Activated naive CD8-positive, alpha-beta T cell treated with anti-CD3 and anti-CD28 coated beads for 36 hours (primary cell): ENCODE data around the gene POLR1B. TPM values are rescaled to one million over a fixed set of nuclear protein-coding genes. Genes with fewer than 3 reads are reported as not detected.
"Not testable (repeated sequence)": the region's sequence is repeated elsewhere in the genome, so short reads cannot be mapped to it uniquely, and the experiment has no call there.

Experiments
- DNase-seq: peaks from one replicate; pipeline ENCODE4 v3.0.0; 2021
- H3K27ac Mint-ChIP-seq: one replicate; pipeline ENCODE4 v1.8.0; 2022; ENCODE audit warnings: mild to moderate bottlenecking, moderate library complexity, mixed read lengths
- H3K27me3 Mint-ChIP-seq: one replicate; pipeline ENCODE4 v1.8.0; 2022; ENCODE audit warnings: mild to moderate bottlenecking, mixed read lengths
- H3K36me3 Mint-ChIP-seq: one replicate; pipeline ENCODE4 v1.8.0; 2021; ENCODE audit warnings: mild to moderate bottlenecking, mixed read lengths
- H3K4me1 Mint-ChIP-seq: one replicate; pipeline ENCODE4 v1.8.0; 2021; ENCODE audit warnings: mixed read lengths
- H3K4me3 Mint-ChIP-seq: one replicate; pipeline ENCODE4 v1.8.0; 2022; ENCODE audit warnings: mild to moderate bottlenecking, moderate library complexity, mixed read lengths
- H3K9me3 Mint-ChIP-seq: one replicate; pipeline ENCODE4 v1.8.0; 2022; ENCODE audit warnings: mixed read lengths
- total RNA-seq, 2 experiments: library from RNA; stranded (reverse); gene quantifications; one replicate each; pipeline ENCODE4 v1.2.3, GENCODE V29; 2021

POLR1B gene
- total RNA-seq, 2 experiments from 2014 or later: 71.2 to 80.8 TPM

- no peaks in the 10 kb centered on the region for H3K27me3 Mint-ChIP-seq
- H3K4me1 Mint-ChIP-seq: no peaks in the 10 kb centered on the region
- H3K9me3 Mint-ChIP-seq: no peaks in the 10 kb centered on the region
- H3K27ac Mint-ChIP-seq: no peak overlapping the region
- peaks cover 34% of the 10 kb centered on the region for H3K36me3 Mint-ChIP-seq
- H3K4me3 Mint-ChIP-seq: no peak overlapping the region
- no peak for DNase-seq
Measured at GRCh38 chr2:112529757-112530156, 12.5 kb upstream of the POLR1B start.

- Mint-ChIP-seq H3K4me3 (no peak overlapping the region), H3K4me1 (no peaks in the 10 kb centered on the region), H3K9me3 (no peaks in the 10 kb centered on the region), H3K36me3 (peaks cover 31% of the 10 kb centered on the region), H3K27ac (no peak overlapping the region), H3K27me3 (no peaks in the 10 kb centered on the region)
- DNase-seq: no peak
Measured at GRCh38 chr2:112530728-112531127, 11.5 kb upstream of the POLR1B start.

- DNase-seq: no peak
- H3K4me1 Mint-ChIP-seq: no peaks in the 10 kb centered on the region
- peaks cover 17% of the 10 kb centered on the region for H3K36me3 Mint-ChIP-seq
- H3K27me3 Mint-ChIP-seq: no peaks in the 10 kb centered on the region
- no peaks in the 10 kb centered on the region for H3K9me3 Mint-ChIP-seq
- H3K27ac Mint-ChIP-seq: no peak overlapping the region
- no peak overlapping the region for H3K4me3 Mint-ChIP-seq
Measured at GRCh38 chr2:112534826-112535225, 7.4 kb upstream of the POLR1B start.

- not testable (repeated sequence) for DNase-seq, H3K27me3 Mint-ChIP-seq, H3K4me1 Mint-ChIP-seq, H3K9me3 Mint-ChIP-seq, H3K27ac Mint-ChIP-seq, H3K4me3 Mint-ChIP-seq
- peaks cover 16% of the 10 kb centered on the region for H3K36me3 Mint-ChIP-seq
Measured at GRCh38 chr2:112536665-112537064, 5.6 kb upstream of the POLR1B start.

- DNase-seq: no peak
- Mint-ChIP-seq H3K27me3 (no peaks in the 10 kb centered on the region), H3K9me3 (no peaks in the 10 kb centered on the region), H3K27ac (no peak overlapping the region), H3K4me3 (no peak overlapping the region), H3K4me1 (peaks cover 6% of the 10 kb centered on the region), H3K36me3 (peaks cover 7% of the 10 kb centered on the region)
Measured at GRCh38 chr2:112539306-112539705, 3.0 kb upstream of the POLR1B start.

- Mint-ChIP-seq H3K27ac (no peak overlapping the region), H3K4me1 (peaks cover 12% of the 10 kb centered on the region), H3K36me3 (peaks cover 3% of the 10 kb centered on the region), H3K27me3 (no peaks in the 10 kb centered on the region), H3K9me3 (no peaks in the 10 kb centered on the region), H3K4me3 (no peak overlapping the region)
- no peak for DNase-seq
Measured at GRCh38 chr2:112540906-112541305, 1.4 kb upstream of the POLR1B start.

- H3K4me1 Mint-ChIP-seq: peaks cover 12% of the 10 kb centered on the region
- H3K27me3 Mint-ChIP-seq: no peaks in the 10 kb centered on the region
- no peaks in the 10 kb centered on the region for H3K9me3 Mint-ChIP-seq
- no peak overlapping the region for H3K4me3 Mint-ChIP-seq
- DNase-seq: peak; percentile 72
- H3K27ac Mint-ChIP-seq: no peak overlapping the region
- peaks cover 3% of the 10 kb centered on the region for H3K36me3 Mint-ChIP-seq
Measured at GRCh38 chr2:112541315-112542122, 746 bp upstream of the POLR1B start.

- Mint-ChIP-seq H3K4me3 (no peak overlapping the region), H3K27me3 (no peaks in the 10 kb centered on the region), H3K9me3 (no peaks in the 10 kb centered on the region), H3K36me3 (peaks cover 14% of the 10 kb centered on the region), H3K27ac (no peak overlapping the region), H3K4me1 (peaks cover 15% of the 10 kb centered on the region)
- DNase-seq: no peak
Measured at GRCh38 chr2:112542984-112543661, 858 bp downstream of the POLR1B start.

- peaks cover 13% of the 10 kb centered on the region for H3K4me1 Mint-ChIP-seq
- DNase-seq: no peak
- no peak overlapping the region for H3K4me3 Mint-ChIP-seq
- H3K27me3 Mint-ChIP-seq: no peaks in the 10 kb centered on the region
- H3K9me3 Mint-ChIP-seq: no peaks in the 10 kb centered on the region
- no peak overlapping the region for H3K27ac Mint-ChIP-seq
- H3K36me3 Mint-ChIP-seq: peaks cover 26% of the 10 kb centered on the region
Measured at GRCh38 chr2:112547333-112547732, 5.1 kb downstream of the POLR1B start.

- no peak overlapping the region for H3K4me3 Mint-ChIP-seq
- H3K36me3 Mint-ChIP-seq: peaks cover 31% of the 10 kb centered on the region
- no peaks in the 10 kb centered on the region for H3K9me3 Mint-ChIP-seq
- H3K4me1 Mint-ChIP-seq: peaks cover 13% of the 10 kb centered on the region
- H3K27ac Mint-ChIP-seq: no peak overlapping the region
- no peaks in the 10 kb centered on the region for H3K27me3 Mint-ChIP-seq
- no peak for DNase-seq
Measured at GRCh38 chr2:112548980-112549379, 6.7 kb downstream of the POLR1B start.

GRCh38 chr2:112566104-112566503 lies 23.8 kb downstream of the POLR1B start:
- no peaks in the 10 kb centered on the region for H3K9me3 Mint-ChIP-seq
- H3K36me3 Mint-ChIP-seq: peaks cover 52% of the 10 kb centered on the region
- H3K4me3 Mint-ChIP-seq: no peak overlapping the region
- no peak overlapping the region for H3K27ac Mint-ChIP-seq
- DNase-seq: no peak
- no peaks in the 10 kb centered on the region for H3K27me3 Mint-ChIP-seq
- no peaks in the 10 kb centered on the region for H3K4me1 Mint-ChIP-seq

- H3K4me3 Mint-ChIP-seq, H3K4me1 Mint-ChIP-seq, H3K27me3 Mint-ChIP-seq, H3K27ac Mint-ChIP-seq, DNase-seq, H3K9me3 Mint-ChIP-seq: not testable (repeated sequence)
- H3K36me3 Mint-ChIP-seq: peaks cover 53% of the 10 kb centered on the region
Measured at GRCh38 chr2:112566508-112566907, 24.2 kb downstream of the POLR1B start.

GRCh38 chr2:112572005-112572404 lies 29.7 kb downstream of the POLR1B start:
- no peak overlapping the region for H3K27ac Mint-ChIP-seq
- no peaks in the 10 kb centered on the region for H3K4me1 Mint-ChIP-seq
- H3K9me3 Mint-ChIP-seq: no peaks in the 10 kb centered on the region
- H3K27me3 Mint-ChIP-seq: no peaks in the 10 kb centered on the region
- no peak overlapping the region for H3K4me3 Mint-ChIP-seq
- peaks cover 65% of the 10 kb centered on the region for H3K36me3 Mint-ChIP-seq
- DNase-seq: no peak

- H3K27ac Mint-ChIP-seq: no peak overlapping the region
- no peak overlapping the region for H3K4me3 Mint-ChIP-seq
- DNase-seq: no peak
- H3K9me3 Mint-ChIP-seq: no peaks in the 10 kb centered on the region
- H3K4me1 Mint-ChIP-seq: peaks cover 4% of the 10 kb centered on the region
- H3K36me3 Mint-ChIP-seq: peaks cover 18% of the 10 kb centered on the region
- H3K27me3 Mint-ChIP-seq: no peaks in the 10 kb centered on the region
Measured at GRCh38 chr2:112577756-112578155, 35.5 kb downstream of the POLR1B start.

- H3K27me3 Mint-ChIP-seq: no peaks in the 10 kb centered on the region
- no peak overlapping the region for H3K27ac Mint-ChIP-seq
- peaks cover 8% of the 10 kb centered on the region for H3K4me1 Mint-ChIP-seq
- DNase-seq: no peak
- H3K36me3 Mint-ChIP-seq: peaks cover 18% of the 10 kb centered on the region
- no peaks in the 10 kb centered on the region for H3K9me3 Mint-ChIP-seq
- no peak overlapping the region for H3K4me3 Mint-ChIP-seq
Measured at GRCh38 chr2:112579241-112579640, 37.0 kb downstream of the POLR1B start.

GRCh38 chr2:112580084-112580483 lies 37.8 kb downstream of the POLR1B start:
- no peak for DNase-seq

More at GRCh38 chr2:112580084-112580483, 37.8 kb downstream of the POLR1B start:
- Mint-ChIP-seq H3K36me3 (peaks cover 17% of the 10 kb centered on the region), H3K9me3 (no peaks in the 10 kb centered on the region), H3K27ac (no peak overlapping the region), H3K27me3 (no peaks in the 10 kb centered on the region), H3K4me3 (no peak overlapping the region), H3K4me1 (peaks cover 11% of the 10 kb centered on the region)
